Panc1 (cell line): ENCODE results near the gene TNFSF4. TPM values are rescaled to one million over a fixed set of nuclear protein-coding genes. Genes with fewer than 3 reads are reported as not detected.

Experiments used
- ATAC-seq: fragments of 200-7000 bp; cut with Tn5 transposase; 2 replicates; pipeline ENCODE4 v1.9.1; 2020; ENCODE audit warnings: mild to moderate bottlenecking, moderate library complexity
- BruUV-seq: library from RNA; stranded (reverse); fragments of 400-500 nt; replicated peaks from 2 replicates; lab custom pipeline; 2021; lab: Mats Ljungman, UMichigan
- CTCF ChIA-PET: fragments of 300-600 bp; sonication (Branson Sonifier 250); formaldehyde crosslinking; loops from one replicate; lab custom pipeline; 2022; ENCODE audit warnings: antibody characterized with exemption; lab: Charles Lee
- POLR2A ChIA-PET: fragments of 300-600 bp; sonication (Branson Sonifier 250); formaldehyde crosslinking; loops from one replicate; lab custom pipeline; 2022; ENCODE audit warnings: antibody characterized with exemption; lab: Charles Lee
- DNase-seq: peaks from one replicate; pipeline ENCODE4 v3.0.0-alpha.2; 2010; ENCODE audit warnings: low read depth, low spot score
- H3K27ac ChIP-seq: 2 replicates; pipeline ENCODE4 v1.5.1; 2011; ENCODE audit warnings: mild to moderate bottlenecking, low read length, inconsistent platforms
- H3K27me3 ChIP-seq: fragments of 200-500 bp; sonication (Bioruptor generic); 2 replicates; pipeline ENCODE4 v1.6.0; 2014; ENCODE audit warnings: low read length, inconsistent platforms; ENCODE audit not compliant: control insufficient read depth, insufficient read depth
- H3K36me3 ChIP-seq: fragments of 200-500 bp; sonication (Bioruptor generic); 2 replicates; pipeline ENCODE4 v1.5.1; 2014; ENCODE audit warnings: inconsistent platforms, mild to moderate bottlenecking, low read length, moderate library complexity; ENCODE audit not compliant: control insufficient read depth, insufficient read depth
- H3K4me1 ChIP-seq: 2 replicates; pipeline ENCODE4 v1.5.1; 2011; ENCODE audit warnings: inconsistent platforms, mild to moderate bottlenecking, low read length, moderate library complexity; ENCODE audit not compliant: control insufficient read depth, insufficient read depth
- H3K4me3 ChIP-seq, 2 experiments: 2 replicates each; pipeline ENCODE4 v1.5.1; 2011 to 2012; ENCODE audit warnings: low read depth in 2 of 2, low read length in 2 of 2, mild to moderate bottlenecking in 2 of 2, inconsistent platforms in 1 of 2, moderate library complexity in 1 of 2
- H3K9me3 ChIP-seq: fragments of 200-500 bp; sonication (Bioruptor generic); 2 replicates; pipeline ENCODE4 v1.5.1; 2014; ENCODE audit warnings: low read depth, mild to moderate bottlenecking, inconsistent platforms, low read length, moderate library complexity; ENCODE audit not compliant: control insufficient read depth, insufficient read depth
- CTCF ChIP-seq: fragments of 450-650 bp; IDR thresholded peaks from 2 replicates; pipeline ENCODE4 v1.5.1; 2017; ENCODE audit warnings: mild to moderate bottlenecking
- POLR2AphosphoS5 ChIP-seq: IDR thresholded peaks from 2 replicates; pipeline ENCODE4 v1.6.1; 2012; ENCODE audit warnings: mild to moderate bottlenecking, low read depth, low read length, moderate library complexity
- REST ChIP-seq, 2 experiments: IDR thresholded peaks; 2 replicates each; pipeline ENCODE4 v1.6.1; 2011 to 2012; ENCODE audit warnings: low read depth in 2 of 2, control low read depth in 1 of 2, low read length in 1 of 2, mild to moderate bottlenecking in 1 of 2, moderate library complexity in 1 of 2; ENCODE audit not compliant: insufficient read depth in 1 of 2
- SIN3A ChIP-seq: IDR thresholded peaks from 2 replicates; pipeline ENCODE4 v1.6.1; 2012; ENCODE audit warnings: low read depth, mild to moderate bottlenecking, low read length, moderate library complexity, borderline replicate concordance; ENCODE audit not compliant: insufficient read depth
- TCF7L2 ChIP-seq: IDR thresholded peaks from 2 replicates; pipeline ENCODE4 v1.6.1; 2011; ENCODE audit warnings: mild to moderate bottlenecking, low read depth, low read length, inconsistent platforms
- in situ Hi-C: cut with HindIII; loops from 2 replicates; pipeline ENCODE4 v1.10.0; 2016; ENCODE audit warnings: low sequenced_read_pairs, low pct_unique_long_range_greater_than_20kb
- intact Hi-C: fragments of 100-400 bp; cut with micrococcal nuclease; formaldehyde crosslinking; loops from one replicate; pipeline ENCODE4 v1.10.0; 2022; ENCODE audit not compliant: unreplicated experiment
- total RNA-seq: library from RNA; stranded (reverse); gene quantifications from one replicate; pipeline ENCODE4 v1.2.1, GENCODE V29; 2021; ENCODE audit not compliant: unreplicated experiment

TNFSF4 gene
- total RNA-seq, 1 experiment from 2014 or later: 0.13 TPM

GRCh38 chr1:173253046-173253445 is 45.9 kb upstream of the TNFSF4 start:
- Histone ChIP-seq H3K36me3 (no peaks in the 10 kb centered on the region), H3K27me3 (no peaks in the 10 kb centered on the region), H3K9me3 (no peaks in the 10 kb centered on the region), H3K4me1 (no peaks in the 10 kb centered on the region), H3K27ac (no peak overlapping the region), H3K4me3 (no peak overlapping the region)
- no peak for ATAC-seq
- in situ Hi-C loops: no loop called here
- CTCF ChIA-PET: no interaction called here
- POLR2A ChIA-PET: no interaction called here
- BruUV-seq: no TSS peak
- TF ChIP-seq CTCF: no peak
- no peak for TF ChIP-seq POLR2AphosphoS5
- no peak for TF ChIP-seq SIN3A
- no peak for TF ChIP-seq REST (IDR thresholded peaks at IDR 0.05; ENCODE audit: insufficient read depth in 1 of 2, low read depth in 2 of 2, low read length in 1 of 2)
- TF ChIP-seq TCF7L2: no peak
- DNase-seq: no peak
- intact Hi-C loops: no loop called here

GRCh38 chr1:173249349-173249748 is 42.2 kb upstream of the TNFSF4 start:
- in situ Hi-C loops (no loop called here), intact Hi-C loops (no loop called here)
- Histone ChIP-seq H3K9me3 (no peaks in the 10 kb centered on the region), H3K4me3 (no peak overlapping the region), H3K36me3 (no peaks in the 10 kb centered on the region), H3K27ac (no peak overlapping the region), H3K27me3 (no peaks in the 10 kb centered on the region), H3K4me1 (no peaks in the 10 kb centered on the region)
- TF ChIP-seq POLR2AphosphoS5: no peak
- POLR2A ChIA-PET: no interaction called here
- no TSS peak for BruUV-seq
- no peak for ATAC-seq
- CTCF ChIA-PET: no interaction called here
- DNase-seq: no peak

GRCh38 chr1:173248247-173248940 is 41.3 kb upstream of the TNFSF4 start:
- TF ChIP-seq CTCF (no peak), TCF7L2 (no peak), POLR2AphosphoS5 (no peak), SIN3A (no peak), REST (IDR thresholded peaks at IDR 0.05; ENCODE audit: insufficient read depth in 1 of 2, low read depth in 2 of 2, low read length in 1 of 2) (no peak)
- Histone ChIP-seq H3K36me3 (no peaks in the 10 kb centered on the region), H3K27ac (no peak overlapping the region), H3K27me3 (no peaks in the 10 kb centered on the region), H3K4me3 (no peak overlapping the region), H3K9me3 (no peaks in the 10 kb centered on the region), H3K4me1 (no peaks in the 10 kb centered on the region)
- ChIA-PET CTCF (no interaction called here), POLR2A (interaction anchor here (0.6 kb wide), 1 partner anchor 517 kb away, joined by 3 read pairs; no protein-coding TSS in a partner anchor)
- in situ Hi-C loops (no loop called here), intact Hi-C loops (no loop called here)
- BruUV-seq: no TSS peak
- DNase-seq: no peak
- ATAC-seq: no peak
